Measurements from ENCODE around the gene MPND. TPM values are rescaled to one million over a fixed set of nuclear protein-coding genes. Genes with fewer than 3 reads are reported as not detected.

The MPND gene
- total and polyA plus RNA-seq, 2 of the 13 experiments (the other 11 are each of a cell fraction or from before 2014, with no cell fraction given), result 10.8 to 15.8 TPM

DNA sequence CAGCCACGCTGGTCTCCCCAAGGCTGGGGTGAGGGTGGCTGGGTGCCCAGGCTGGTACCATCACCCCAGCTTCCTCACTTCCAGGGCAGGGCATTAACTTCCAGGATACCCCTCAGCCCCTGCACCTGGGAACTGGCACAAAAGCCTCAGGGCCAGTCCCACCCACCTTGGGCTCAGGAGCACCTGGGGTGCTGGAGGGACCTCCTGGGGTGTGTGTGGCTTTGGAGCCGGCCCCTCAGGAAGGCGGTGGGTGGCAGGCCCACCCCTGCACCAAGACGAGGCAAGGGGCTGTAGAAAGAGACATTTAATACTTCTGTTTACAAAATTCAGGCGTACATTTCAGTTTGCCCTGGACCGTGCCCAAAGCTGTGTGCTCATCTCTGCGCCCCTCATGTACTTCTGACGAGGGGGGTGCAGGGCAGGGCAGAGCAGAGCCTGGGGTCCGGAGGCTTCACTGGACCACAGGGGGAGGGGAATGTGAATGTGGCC is 16.8 kb downstream of the MPND start:
- CTCF ChIA-PET (ENCODE audit: low intra/inter-chr PET ratio, low total read pairs), result no interaction called here
- H3K36me3 ChIP-seq (replicated peaks in 1 of 2; ENCODE audit: control insufficient read depth in 1 of 2, insufficient read depth in 2 of 2, low read length in 2 of 2), result peaks cover 19 to 47% of the 10 kb centered on the region in 2 experiments; a peak in 4 of 5 replicates
- no peak overlapping the region for H3K4me3 ChIP-seq (replicated peaks in 1 of 3; ENCODE audit: insufficient read depth in 1 of 3, low read depth in 2 of 3, low read length in 3 of 3)
- no peak for FAIRE-seq
- no peaks in the 10 kb centered on the region for H3K79me2 ChIP-seq (ENCODE audit: insufficient read depth, low read length)
- ATAC-seq, result no peak
- no peak overlapping the region for H3K27ac ChIP-seq (ENCODE audit: extremely low read length, insufficient read depth, low read length)
- no peaks in the 10 kb centered on the region for H3K27me3 ChIP-seq (ENCODE audit: control insufficient read depth in 1 of 2, insufficient read depth in 2 of 2, low read length in 2 of 2)
- BruUV-seq (replicated peaks), result no TSS peak
- no peaks in the 10 kb centered on the region for H4K20me1 ChIP-seq (ENCODE audit: insufficient read depth, low read length)
- DNase-seq (ENCODE audit: low spot score), result no peak
- in situ Hi-C loops (cut with HindIII; ENCODE audit: extremely low pct_ligation_motif_present, low pct_unique_long_range_greater_than_20kb), result no loop called here
- H3K9ac ChIP-seq (ENCODE audit: insufficient read depth, low read depth, low read length), result no peak overlapping the region
- POLR2A ChIA-PET, result interaction anchor here (1.1 to 2.7 kb wide), 2 partner anchors 17 to 27 kb away, joined by 3 to 10 read pairs; partner anchors contain the start of gene MPND
- 100% methylated on average over 6 of the region's 9 CpGs for WGBS (ENCODE audit: low lambda C conversion rate)
- H3K4me2 ChIP-seq (ENCODE audit: low read depth, low read length), result no peak overlapping the region
- H2AFZ ChIP-seq (ENCODE audit: low read length), result no peak overlapping the region
- no peaks in the 10 kb centered on the region for H3K4me1 ChIP-seq (ENCODE audit: insufficient read depth, low read length)
- no peaks in the 10 kb centered on the region for H3K9me3 ChIP-seq (ENCODE audit: low read length)
- intact Hi-C loops (cut with micrococcal nuclease; ENCODE audit: unreplicated experiment), result no loop called here
- TF ChIP-seq POLR2G (IDR thresholded peaks at IDR 0.05; ENCODE audit: low read depth, low read length), result 0 out of 2 replicates have a peak, but pooled peaks have one; percentile 28
- no peak for TF ChIP-seq ZFP82 (CRISPR knock-in tag; IDR thresholded peaks at IDR 0.05; ENCODE audit: borderline replicate concordance)
- TF ChIP-seq MZF1 (CRISPR knock-in tag; IDR thresholded peaks at IDR 0.05; ENCODE audit: borderline replicate concordance), result no peak
- TF ChIP-seq ZMYM3 (CRISPR knock-in tag; IDR thresholded peaks at IDR 0.05), result no peak
- TF ChIP-seq, protein P1, sequence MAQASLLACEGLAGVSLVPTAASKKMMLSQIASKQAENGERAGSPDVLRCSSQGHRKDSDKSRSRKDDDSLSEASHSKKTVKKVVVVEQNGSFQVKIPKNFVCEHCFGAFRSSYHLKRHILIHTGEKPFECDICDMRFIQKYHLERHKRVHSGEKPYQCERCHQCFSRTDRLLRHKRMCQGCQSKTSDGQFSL (CRISPR knock-in tag; IDR thresholded peaks at IDR 0.05), result no peak
- 0 out of 2 replicates have a peak, but pooled peaks have one; percentile 44 for TF ChIP-seq NFKB2 (CRISPR knock-in tag; IDR thresholded peaks at IDR 0.05; ENCODE audit: borderline replicate concordance)
- TF ChIP-seq TCF12 (IDR thresholded peaks at IDR 0.05), result no peak
- no peak for TF ChIP-seq TCF12 (CRISPR knock-in tag; IDR thresholded peaks at IDR 0.05)
- TF ChIP-seq, protein P2, sequence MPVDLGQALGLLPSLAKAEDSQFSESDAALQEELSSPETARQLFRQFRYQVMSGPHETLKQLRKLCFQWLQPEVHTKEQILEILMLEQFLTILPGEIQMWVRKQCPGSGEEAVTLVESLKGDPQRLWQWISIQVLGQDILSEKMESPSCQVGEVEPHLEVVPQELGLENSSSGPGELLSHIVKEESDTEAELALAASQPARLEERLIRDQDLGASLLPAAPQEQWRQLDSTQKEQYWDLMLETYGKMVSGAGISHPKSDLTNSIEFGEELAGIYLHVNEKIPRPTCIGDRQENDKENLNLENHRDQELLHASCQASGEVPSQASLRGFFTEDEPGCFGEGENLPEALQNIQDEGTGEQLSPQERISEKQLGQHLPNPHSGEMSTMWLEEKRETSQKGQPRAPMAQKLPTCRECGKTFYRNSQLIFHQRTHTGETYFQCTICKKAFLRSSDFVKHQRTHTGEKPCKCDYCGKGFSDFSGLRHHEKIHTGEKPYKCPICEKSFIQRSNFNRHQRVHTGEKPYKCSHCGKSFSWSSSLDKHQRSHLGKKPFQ (CRISPR knock-in tag; IDR thresholded peaks at IDR 0.05; ENCODE audit: insufficient replicate concordance), result no peak
- no peak for TF ChIP-seq ZFYVE20 (CRISPR knock-in tag; IDR thresholded peaks at IDR 0.05; ENCODE audit: borderline replicate concordance, low read depth)
- TF ChIP-seq, protein P3, sequence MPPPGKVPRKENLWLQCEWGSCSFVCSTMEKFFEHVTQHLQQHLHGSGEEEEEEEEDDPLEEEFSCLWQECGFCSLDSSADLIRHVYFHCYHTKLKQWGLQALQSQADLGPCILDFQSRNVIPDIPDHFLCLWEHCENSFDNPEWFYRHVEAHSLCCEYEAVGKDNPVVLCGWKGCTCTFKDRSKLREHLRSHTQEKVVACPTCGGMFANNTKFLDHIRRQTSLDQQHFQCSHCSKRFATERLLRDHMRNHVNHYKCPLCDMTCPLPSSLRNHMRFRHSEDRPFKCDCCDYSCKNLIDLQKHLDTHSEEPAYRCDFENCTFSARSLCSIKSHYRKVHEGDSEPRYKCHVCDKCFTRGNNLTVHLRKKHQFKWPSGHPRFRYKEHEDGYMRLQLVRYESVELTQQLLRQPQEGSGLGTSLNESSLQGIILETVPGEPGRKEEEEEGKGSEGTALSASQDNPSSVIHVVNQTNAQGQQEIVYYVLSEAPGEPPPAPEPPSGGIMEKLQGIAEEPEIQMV (CRISPR knock-in tag; IDR thresholded peaks at IDR 0.05; ENCODE audit: low read depth), result no peak
- TF ChIP-seq, protein P4, sequence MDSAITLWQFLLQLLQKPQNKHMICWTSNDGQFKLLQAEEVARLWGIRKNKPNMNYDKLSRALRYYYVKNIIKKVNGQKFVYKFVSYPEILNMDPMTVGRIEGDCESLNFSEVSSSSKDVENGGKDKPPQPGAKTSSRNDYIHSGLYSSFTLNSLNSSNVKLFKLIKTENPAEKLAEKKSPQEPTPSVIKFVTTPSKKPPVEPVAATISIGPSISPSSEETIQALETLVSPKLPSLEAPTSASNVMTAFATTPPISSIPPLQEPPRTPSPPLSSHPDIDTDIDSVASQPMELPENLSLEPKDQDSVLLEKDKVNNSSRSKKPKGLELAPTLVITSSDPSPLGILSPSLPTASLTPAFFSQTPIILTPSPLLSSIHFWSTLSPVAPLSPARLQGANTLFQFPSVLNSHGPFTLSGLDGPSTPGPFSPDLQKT (CRISPR knock-in tag; IDR thresholded peaks at IDR 0.05; ENCODE audit: borderline replicate concordance), result no peak
- TF ChIP-seq, protein P5, sequence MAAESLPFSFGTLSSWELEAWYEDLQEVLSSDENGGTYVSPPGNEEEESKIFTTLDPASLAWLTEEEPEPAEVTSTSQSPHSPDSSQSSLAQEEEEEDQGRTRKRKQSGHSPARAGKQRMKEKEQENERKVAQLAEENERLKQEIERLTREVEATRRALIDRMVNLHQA (CRISPR knock-in tag; IDR thresholded peaks at IDR 0.05), result no peak
- peak; percentile 25; the same call in 1 of the 2 replicates for TF ChIP-seq ZNF563 (CRISPR knock-in tag; IDR thresholded peaks at IDR 0.05)
- TF ChIP-seq GABPB1 (CRISPR knock-in tag; IDR thresholded peaks at IDR 0.05), result no peak
- no peak for TF ChIP-seq HDAC2 (CRISPR knock-in tag; IDR thresholded peaks at IDR 0.05)
- TF ChIP-seq ATF7 (IDR thresholded peaks at IDR 0.05), result no peak
- TF ChIP-seq ATF7 (CRISPR knock-in tag; IDR thresholded peaks at IDR 0.05), result no peak
- TF ChIP-seq, protein P6, sequence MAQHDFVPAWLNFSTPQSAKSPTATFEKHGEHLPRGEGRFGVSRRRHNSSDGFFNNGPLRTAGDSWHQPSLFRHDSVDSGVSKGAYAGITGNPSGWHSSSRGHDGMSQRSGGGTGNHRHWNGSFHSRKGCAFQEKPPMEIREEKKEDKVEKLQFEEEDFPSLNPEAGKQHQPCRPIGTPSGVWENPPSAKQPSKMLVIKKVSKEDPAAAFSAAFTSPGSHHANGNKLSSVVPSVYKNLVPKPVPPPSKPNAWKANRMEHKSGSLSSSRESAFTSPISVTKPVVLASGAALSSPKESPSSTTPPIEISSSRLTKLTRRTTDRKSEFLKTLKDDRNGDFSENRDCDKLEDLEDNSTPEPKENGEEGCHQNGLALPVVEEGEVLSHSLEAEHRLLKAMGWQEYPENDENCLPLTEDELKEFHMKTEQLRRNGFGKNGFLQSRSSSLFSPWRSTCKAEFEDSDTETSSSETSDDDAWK (CRISPR knock-in tag; IDR thresholded peaks at IDR 0.05), result no peak

Measured in HepG2 (cell line).